ENCODE data around the gene C3AR1. TPM values are rescaled to one million over a fixed set of nuclear protein-coding genes. Genes with fewer than 3 reads are reported as not detected.

Gene C3AR1
- total RNA-seq, 2 experiments from 2014 or later = 1.4 TPM

DNA sequence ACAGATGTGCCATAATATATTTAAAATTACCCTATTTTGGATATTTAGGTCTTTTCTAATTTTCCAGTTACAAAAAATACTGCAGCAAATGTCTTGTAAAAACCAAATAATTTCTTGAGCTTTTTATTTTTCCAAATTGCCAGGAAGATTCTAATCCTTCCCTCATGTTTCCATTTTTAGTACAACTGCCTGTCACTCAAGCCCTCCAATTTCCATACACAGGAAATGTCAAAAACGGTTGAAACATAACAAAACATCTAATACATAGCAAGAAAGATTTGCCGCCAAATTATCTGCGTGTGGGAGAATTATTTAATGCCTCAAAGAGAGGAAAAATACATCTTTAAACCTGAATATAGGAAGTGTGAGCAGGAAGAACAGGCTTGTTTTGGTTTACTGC is 36.0 kb downstream of the C3AR1 start:
- H3K4me3 ChIP-seq (ENCODE audit: low read length) = no peak overlapping the region
- H3K27me3 ChIP-seq (ENCODE audit: control insufficient read depth in 1 of 2, insufficient read depth in 2 of 2, low read length in 2 of 2) = no peaks in the 10 kb centered on the region
- ChIA-PET CTCF (interaction anchor here (3.1 kb wide), 1 partner anchor 16 kb away, joined by 9 read pairs; no protein-coding TSS in a partner anchor), POLR2A (no interaction called here)
- TF ChIP-seq, protein P1, sequence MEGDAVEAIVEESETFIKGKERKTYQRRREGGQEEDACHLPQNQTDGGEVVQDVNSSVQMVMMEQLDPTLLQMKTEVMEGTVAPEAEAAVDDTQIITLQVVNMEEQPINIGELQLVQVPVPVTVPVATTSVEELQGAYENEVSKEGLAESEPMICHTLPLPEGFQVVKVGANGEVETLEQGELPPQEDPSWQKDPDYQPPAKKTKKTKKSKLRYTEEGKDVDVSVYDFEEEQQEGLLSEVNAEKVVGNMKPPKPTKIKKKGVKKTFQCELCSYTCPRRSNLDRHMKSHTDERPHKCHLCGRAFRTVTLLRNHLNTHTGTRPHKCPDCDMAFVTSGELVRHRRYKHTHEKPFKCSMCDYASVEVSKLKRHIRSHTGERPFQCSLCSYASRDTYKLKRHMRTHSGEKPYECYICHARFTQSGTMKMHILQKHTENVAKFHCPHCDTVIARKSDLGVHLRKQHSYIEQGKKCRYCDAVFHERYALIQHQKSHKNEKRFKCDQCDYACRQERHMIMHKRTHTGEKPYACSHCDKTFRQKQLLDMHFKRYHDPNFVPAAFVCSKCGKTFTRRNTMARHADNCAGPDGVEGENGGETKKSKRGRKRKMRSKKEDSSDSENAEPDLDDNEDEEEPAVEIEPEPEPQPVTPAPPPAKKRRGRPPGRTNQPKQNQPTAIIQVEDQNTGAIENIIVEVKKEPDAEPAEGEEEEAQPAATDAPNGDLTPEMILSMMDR (IDR thresholded peaks at IDR 0.05) = no peak
- Mint-ChIP-seq H3K9me3 (no peaks in the 10 kb centered on the region), H3K4me1 (ENCODE audit: low read depth) (peaks cover 42% of the 10 kb centered on the region), H3K27me3 (no peaks in the 10 kb centered on the region), H3K27ac (peak overlapping the region; percentile 31), H3K4me3 (peak overlapping the region; percentile 14), H3K36me3 (ENCODE audit: low read depth) (peaks cover 27% of the 10 kb centered on the region)
- H3K9me3 ChIP-seq (ENCODE audit: control insufficient read depth in 1 of 2, insufficient read depth in 1 of 2, low read length in 2 of 2) = no peaks in the 10 kb centered on the region
- H3K36me3 ChIP-seq (ENCODE audit: insufficient read depth, low read length) = no peaks in the 10 kb centered on the region
- no peak overlapping the region for H3K27ac ChIP-seq (ENCODE audit: low read depth in 1 of 2, low read length in 2 of 2)
- DNase-seq (no peak), ATAC-seq (ENCODE audit: poor library complexity) (no peak)
- peaks cover 54% of the 10 kb centered on the region for H3K4me1 ChIP-seq (ENCODE audit: insufficient read depth, low read length)
- intact Hi-C loops (cut with DNase I, micrococcal nuclease) = no loop called here

DNA sequence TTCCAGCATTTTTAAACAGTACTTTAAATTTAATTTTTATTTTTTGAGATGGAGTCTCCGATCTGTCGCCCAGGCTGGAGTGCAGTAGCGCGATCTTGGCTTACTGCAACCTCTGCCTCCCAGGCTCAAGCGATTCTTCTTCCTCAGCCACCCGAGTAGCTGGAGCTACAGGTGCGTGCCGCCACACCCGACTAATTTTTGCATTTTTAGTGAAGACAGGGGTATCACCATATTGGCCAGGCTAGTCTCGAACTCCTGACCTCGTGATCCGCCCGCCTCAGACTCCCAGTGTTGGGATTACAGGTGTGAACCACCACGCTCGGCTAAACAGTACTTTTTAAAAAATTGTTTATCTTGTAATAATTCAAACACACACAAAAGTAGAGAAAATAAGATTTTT is 37.9 kb downstream of the C3AR1 start:
- H3K27me3 Mint-ChIP-seq = no peaks in the 10 kb centered on the region
- no peaks in the 10 kb centered on the region for H3K9me3 Mint-ChIP-seq
- H3K36me3 Mint-ChIP-seq (ENCODE audit: low read depth) = peaks cover 27% of the 10 kb centered on the region
- intact Hi-C loops (cut with DNase I, micrococcal nuclease) = loop anchor here in 1 of 2 experiments (10.0 kb wide), 1 partner anchor 833 kb away; no protein-coding TSS in a partner anchor
- H3K27ac Mint-ChIP-seq = peak overlapping the region; percentile 99
- Histone ChIP-seq H3K27me3 (ENCODE audit: control insufficient read depth in 1 of 2, insufficient read depth in 2 of 2, low read length in 2 of 2) (no peaks in the 10 kb centered on the region), H3K36me3 (ENCODE audit: insufficient read depth, low read length) (no peaks in the 10 kb centered on the region), H3K9me3 (ENCODE audit: control insufficient read depth in 1 of 2, insufficient read depth in 1 of 2, low read length in 2 of 2) (no peaks in the 10 kb centered on the region), H3K4me3 (ENCODE audit: low read length) (no peak overlapping the region), H3K4me1 (ENCODE audit: insufficient read depth, low read length) (peaks cover 35% of the 10 kb centered on the region), H3K27ac (ENCODE audit: low read depth in 1 of 2, low read length in 2 of 2) (no peak overlapping the region)
- ATAC-seq (ENCODE audit: poor library complexity) = no peak
- DNase-seq = no peak
- ChIA-PET POLR2A (interaction anchor here (1.6 to 3.5 kb wide), 6 partner anchors 9 to 94 kb away, joined by 4 to 59 read pairs (median 19); partner anchors contain the start of genes C3AR1 and SLC2A3), CTCF (interaction anchor here (2.0 kb wide), 1 partner anchor 95 kb away, joined by 13 read pairs; no protein-coding TSS in a partner anchor)
- peak overlapping the region; percentile 52 for H3K4me3 Mint-ChIP-seq
- H3K4me1 Mint-ChIP-seq (ENCODE audit: low read depth) = peaks cover 24% of the 10 kb centered on the region
- TF ChIP-seq, protein P1 (IDR thresholded peaks at IDR 0.05) = no peak

DNA sequence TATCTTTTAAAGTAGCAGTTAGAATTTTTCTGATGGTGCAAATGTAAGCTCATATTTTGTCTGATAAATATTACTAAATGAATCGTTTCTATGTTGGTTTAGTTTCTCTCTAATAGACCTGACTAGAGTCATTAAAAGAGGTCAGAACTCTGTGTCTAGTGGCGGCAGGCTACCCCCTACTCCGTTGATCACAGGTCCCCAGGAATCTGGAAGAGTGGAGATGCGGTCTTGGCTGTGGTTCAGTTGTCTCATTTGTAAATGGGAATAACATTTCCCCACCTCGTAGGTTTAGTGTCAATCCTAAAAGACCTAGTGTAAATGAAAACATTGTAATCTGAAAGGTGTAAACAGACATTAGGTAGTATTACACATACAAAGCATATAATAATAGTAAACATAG is 38.3 kb downstream of the C3AR1 start:
- ChIA-PET POLR2A (interaction anchor here (0.9 to 3.5 kb wide), 13 partner anchors 9 to 94 kb away, joined by 3 to 59 read pairs (median 13); partner anchors contain the start of genes C3AR1 and SLC2A3), CTCF (interaction anchor here (1.3 to 2.0 kb wide), 3 partner anchors 18 to 95 kb away, joined by 4 to 13 read pairs (median 6); no protein-coding TSS in a partner anchor)
- peak overlapping the region; percentile 81 for H3K4me3 ChIP-seq (ENCODE audit: low read length)
- Mint-ChIP-seq H3K27me3 (no peaks in the 10 kb centered on the region), H3K27ac (peak overlapping the region; percentile 99), H3K4me1 (ENCODE audit: low read depth) (peaks cover 24% of the 10 kb centered on the region), H3K36me3 (ENCODE audit: low read depth) (peaks cover 25% of the 10 kb centered on the region), H3K4me3 (peak overlapping the region; percentile 91), H3K9me3 (no peaks in the 10 kb centered on the region)
- no peaks in the 10 kb centered on the region for H3K9me3 ChIP-seq (ENCODE audit: control insufficient read depth in 1 of 2, insufficient read depth in 1 of 2, low read length in 2 of 2)
- TF ChIP-seq, protein P1 (IDR thresholded peaks at IDR 0.05) = no peak
- ATAC-seq (ENCODE audit: poor library complexity) (no peak), DNase-seq (no peak)
- intact Hi-C loops (cut with DNase I, micrococcal nuclease) = loop anchor here (2.0 to 10.0 kb wide), 3 partner anchors 67 to 833 kb away; no protein-coding TSS in a partner anchor
- H3K4me1 ChIP-seq (ENCODE audit: insufficient read depth, low read length) = peaks cover 31% of the 10 kb centered on the region
- H3K27ac ChIP-seq (ENCODE audit: low read depth in 1 of 2, low read length in 2 of 2) = no peak overlapping the region
- no peaks in the 10 kb centered on the region for H3K27me3 ChIP-seq (ENCODE audit: control insufficient read depth in 1 of 2, insufficient read depth in 2 of 2, low read length in 2 of 2)
- no peaks in the 10 kb centered on the region for H3K36me3 ChIP-seq (ENCODE audit: insufficient read depth, low read length)

Data from CD4-positive, alpha-beta T cell (primary cell).